ENCODE results near the gene TRNT1.

DNA sequence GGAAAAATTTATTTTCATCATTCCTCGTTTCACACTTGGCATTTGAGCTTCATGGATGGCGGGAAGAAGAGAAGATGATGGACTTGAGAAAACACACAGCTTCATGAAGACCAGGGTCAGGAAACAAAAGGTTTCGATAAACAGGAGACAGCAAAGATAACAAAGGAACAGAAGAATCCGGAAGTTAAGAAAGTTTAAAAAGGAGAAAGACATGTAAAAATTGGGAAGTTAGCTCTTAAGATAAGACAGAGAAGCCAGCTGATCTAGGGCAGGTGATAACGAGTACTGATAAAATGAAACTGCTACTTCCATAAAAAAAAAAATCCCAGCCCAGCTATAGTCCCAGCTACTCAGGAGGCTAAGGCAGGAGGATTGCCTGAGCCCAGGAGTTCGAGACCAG is 40.5 kb upstream of the TRNT1 start:
- TF ChIP-seq FOXK2 (IDR thresholded peaks at IDR 0.05) = no peak
- TF ChIP-seq SP1 (IDR thresholded peaks at IDR 0.05) = no peak
- no peak for TF ChIP-seq LEF1 (IDR thresholded peaks at IDR 0.05; ENCODE audit: borderline replicate concordance)
- no peak for TF ChIP-seq NFRKB (IDR thresholded peaks at IDR 0.05)
- no peak for TF ChIP-seq L3MBTL2 (conservative IDR thresholded peaks at IDR 0.05)
- TF ChIP-seq TARDBP (IDR thresholded peaks at IDR 0.05) = no peak

Measured in HEK293T (cell line).